Choroid plexus epithelial cell (primary cell): ENCODE results near the gene OAT.

ENCODE experiments used
- DNase-seq: peaks from one replicate; pipeline ENCODE4 v3.0.0-alpha.2; 2010; ENCODE audit warnings: low read depth
- H3K4me3 ChIP-seq: 2 replicates; pipeline ENCODE4 v1.5.1; 2011; ENCODE audit warnings: low read depth, mild to moderate bottlenecking, control low read depth, low read length, moderate library complexity
- TF ChIP-seq, protein P1 (sequence below): conservative IDR thresholded peaks from 2 replicates; pipeline ENCODE4 v1.5.1; 2011; ENCODE audit warnings: low read depth, mild to moderate bottlenecking, control low read depth, inconsistent platforms, low read length, moderate library complexity

OAT gene

DNA sequence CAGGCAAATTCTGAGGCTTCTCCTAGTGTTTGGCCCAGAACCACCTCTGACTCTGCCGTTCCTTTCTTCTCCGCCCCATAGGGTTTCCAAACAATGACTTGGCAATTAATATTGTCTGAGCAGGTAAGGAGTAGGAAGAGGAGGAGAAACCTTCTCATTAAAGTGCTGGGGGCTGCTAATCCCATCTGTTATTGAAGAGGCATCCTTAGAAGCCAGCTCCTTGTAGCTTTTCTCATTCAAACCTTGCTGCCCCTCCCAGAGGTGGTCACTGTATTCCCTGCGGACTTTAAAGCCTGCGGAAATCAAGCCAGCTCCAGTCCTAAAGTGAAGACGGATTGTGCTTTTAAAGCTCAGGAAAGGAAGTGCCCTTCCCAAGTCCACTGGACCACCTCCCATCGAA, 32.6 kb upstream of the OAT start:
- no peak for DNase-seq
- H3K4me3 ChIP-seq, result no peak overlapping the region
- TF ChIP-seq, protein P1, sequence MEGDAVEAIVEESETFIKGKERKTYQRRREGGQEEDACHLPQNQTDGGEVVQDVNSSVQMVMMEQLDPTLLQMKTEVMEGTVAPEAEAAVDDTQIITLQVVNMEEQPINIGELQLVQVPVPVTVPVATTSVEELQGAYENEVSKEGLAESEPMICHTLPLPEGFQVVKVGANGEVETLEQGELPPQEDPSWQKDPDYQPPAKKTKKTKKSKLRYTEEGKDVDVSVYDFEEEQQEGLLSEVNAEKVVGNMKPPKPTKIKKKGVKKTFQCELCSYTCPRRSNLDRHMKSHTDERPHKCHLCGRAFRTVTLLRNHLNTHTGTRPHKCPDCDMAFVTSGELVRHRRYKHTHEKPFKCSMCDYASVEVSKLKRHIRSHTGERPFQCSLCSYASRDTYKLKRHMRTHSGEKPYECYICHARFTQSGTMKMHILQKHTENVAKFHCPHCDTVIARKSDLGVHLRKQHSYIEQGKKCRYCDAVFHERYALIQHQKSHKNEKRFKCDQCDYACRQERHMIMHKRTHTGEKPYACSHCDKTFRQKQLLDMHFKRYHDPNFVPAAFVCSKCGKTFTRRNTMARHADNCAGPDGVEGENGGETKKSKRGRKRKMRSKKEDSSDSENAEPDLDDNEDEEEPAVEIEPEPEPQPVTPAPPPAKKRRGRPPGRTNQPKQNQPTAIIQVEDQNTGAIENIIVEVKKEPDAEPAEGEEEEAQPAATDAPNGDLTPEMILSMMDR, result no peak

DNA sequence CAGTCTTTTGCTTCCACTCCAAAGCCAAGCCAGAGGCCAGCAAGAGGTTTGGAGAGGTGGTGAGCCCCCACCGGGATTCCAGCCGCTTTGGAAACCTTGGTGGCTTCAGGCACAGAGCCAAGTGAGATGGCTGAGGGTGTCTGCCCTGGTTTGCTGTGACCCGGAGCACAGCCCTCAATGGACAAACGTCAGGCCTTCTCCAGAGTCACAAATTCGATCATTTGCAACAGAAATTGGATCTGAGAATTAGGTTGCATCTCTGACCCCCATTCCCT, 32.0 kb upstream of the OAT start:
- TF ChIP-seq, protein P1, result no peak
- H3K4me3 ChIP-seq, result no peak overlapping the region
- no peak for DNase-seq

DNA sequence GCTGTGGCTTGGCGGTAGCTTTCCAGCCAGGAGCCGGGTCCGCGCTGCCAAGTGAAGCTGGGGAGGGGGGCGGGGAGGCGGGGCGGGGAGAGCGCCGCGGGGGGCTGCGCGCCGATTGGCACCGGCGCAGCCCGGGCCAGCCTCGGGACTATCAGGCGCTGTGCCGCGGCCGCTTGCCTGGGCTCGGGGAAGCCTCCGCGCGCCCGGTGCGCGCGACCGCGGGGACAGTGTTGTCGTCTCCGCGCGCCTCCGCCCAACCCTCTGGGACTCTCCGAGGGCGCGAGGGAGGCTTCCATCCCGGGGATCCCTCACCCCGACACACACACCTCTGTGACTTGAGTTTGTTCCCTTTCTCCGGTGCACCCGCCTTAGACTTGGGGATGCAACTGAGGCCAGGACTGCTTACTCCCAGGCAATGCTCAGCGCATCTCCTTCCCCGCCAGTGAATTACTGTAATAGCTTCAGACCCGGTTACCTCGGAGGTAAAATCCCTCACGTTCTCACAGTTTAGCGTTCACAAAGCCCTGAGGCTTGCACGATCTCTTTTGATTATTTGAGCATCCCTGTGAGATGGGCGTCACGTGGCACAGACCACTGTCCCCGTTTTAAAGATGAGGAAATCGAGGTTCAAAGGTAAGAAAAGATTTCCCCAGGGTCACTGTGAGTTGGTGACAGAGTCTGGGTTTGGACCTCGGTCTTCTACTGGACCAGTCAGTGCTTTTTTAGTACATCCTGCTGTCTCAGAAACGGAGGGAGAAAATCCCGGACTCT, 31.5 kb upstream of the OAT start, which contains the start of gene NKX1-2:
TSS of gene NKX1-2 (minus strand) at position 24 of the 771 bp plus-strand sequence. CDS start 92 bp downstream, outside the sequence.
- H3K4me3 ChIP-seq, result no peak within 1 kb of the TSS
- DNase-seq, result peak; percentile 8
- TF ChIP-seq, protein P1, result no peak

DNA sequence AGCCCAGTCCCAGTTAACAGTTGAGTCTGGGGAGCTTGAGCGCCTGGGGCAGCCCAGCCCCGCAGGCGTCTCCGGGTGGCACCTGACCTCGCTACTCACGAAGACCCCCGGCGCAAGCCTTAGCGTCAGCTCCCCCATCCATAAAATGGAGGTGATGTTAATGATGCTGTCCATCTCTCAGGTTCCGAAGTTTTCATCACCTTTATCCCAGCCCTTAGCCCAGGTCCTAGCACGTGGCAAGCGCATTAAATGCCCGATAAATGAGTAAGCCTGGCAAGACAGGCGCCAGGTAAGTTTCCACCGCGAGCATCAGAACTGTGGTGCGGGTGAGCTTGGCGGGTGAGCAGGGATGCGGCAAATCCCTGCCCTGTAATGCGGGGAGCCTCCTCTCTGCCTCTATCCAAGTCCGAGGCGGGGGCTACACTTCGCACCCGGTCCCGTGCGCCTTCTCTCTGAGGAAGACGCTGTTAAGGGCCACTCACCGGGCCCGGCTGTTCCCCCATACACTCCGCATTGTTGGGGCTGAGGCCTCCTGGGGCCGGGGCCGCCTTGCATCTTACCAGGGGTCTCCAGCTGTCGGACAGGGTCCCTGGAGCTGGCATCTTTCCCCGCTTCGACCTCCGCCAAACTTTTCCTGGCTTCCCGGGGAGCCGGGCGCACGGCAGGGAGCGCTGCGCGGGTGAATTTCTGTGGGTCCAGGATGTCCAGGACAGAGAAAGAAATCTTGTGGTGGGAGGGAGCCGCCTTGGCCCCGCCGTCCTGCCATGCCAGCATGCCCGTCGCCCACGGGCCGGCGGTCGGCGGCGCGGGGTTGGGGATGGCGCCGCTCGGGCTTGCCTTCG, 30.7 kb upstream of the OAT start:
- no peak overlapping the region for H3K4me3 ChIP-seq
- TF ChIP-seq, protein P1, result no peak
- DNase-seq, result no peak

DNA sequence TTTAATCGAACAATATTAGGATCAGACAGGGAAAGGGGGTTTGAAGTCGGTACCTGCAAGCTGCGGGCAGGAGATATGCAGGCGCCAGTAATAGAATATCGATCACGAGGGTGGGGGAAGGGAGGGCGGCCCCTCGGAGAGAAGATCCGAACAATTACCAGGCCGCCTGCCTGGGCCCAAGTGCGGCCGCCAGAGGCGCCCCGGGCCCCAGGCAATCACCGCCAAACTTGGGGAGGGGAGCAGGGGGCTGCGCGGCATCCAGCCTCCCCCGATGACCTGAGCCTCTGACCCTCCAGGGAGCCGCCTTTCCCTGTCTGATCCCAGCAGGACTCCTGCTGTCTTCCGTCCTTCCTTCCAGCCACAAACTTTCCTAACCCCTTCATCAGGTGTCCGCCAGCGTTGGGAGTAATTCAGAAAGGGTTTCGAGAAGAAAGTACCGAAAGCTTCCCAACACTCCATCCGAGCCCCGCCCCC, 30.0 kb upstream of the OAT start:
- TF ChIP-seq, protein P1, result no peak
- no peak overlapping the region for H3K4me3 ChIP-seq
- DNase-seq, result no peak

DNA sequence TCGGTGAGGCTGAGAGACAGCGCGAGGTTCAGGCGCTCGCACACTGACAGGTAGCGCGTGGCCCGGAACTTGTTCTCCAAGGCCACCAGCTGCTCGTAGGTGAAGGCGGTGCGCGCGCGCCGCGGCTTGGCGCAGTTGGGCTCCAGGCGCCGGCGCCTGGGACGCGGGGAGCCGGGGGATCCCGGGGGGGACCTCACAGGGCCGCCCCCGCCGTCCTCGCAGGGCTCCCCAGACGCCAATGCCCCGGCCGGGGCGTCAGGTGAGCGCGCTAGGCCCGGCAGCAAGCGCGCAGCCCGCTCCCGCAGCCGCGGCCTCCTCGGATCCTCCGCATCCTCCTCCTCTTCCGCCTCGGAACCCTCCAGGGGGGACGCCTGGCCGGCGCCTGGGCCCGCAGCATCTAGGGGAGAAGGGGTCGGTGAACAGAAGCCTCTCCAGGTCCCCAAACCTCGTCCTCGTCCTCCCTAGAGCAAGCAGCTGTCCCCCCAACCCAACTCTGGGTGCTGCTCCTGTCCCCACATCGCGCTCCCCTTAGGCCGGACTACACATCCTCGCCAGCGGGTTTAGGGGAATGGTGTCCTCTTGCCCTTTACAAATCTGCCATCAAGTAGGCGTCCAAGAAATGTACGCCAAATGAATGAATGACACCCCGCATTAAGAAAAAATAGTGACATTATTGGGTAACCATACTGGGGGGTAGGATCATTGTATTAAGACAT, 29.2 kb upstream of the OAT start:
- DNase-seq, result no peak
- no peak overlapping the region for H3K4me3 ChIP-seq
- TF ChIP-seq, protein P1, result no peak
